Caco-2 (cell line): ENCODE results near the gene SLC7A8. TPM values are rescaled to one million over a fixed set of nuclear protein-coding genes. Genes with fewer than 3 reads are reported as not detected.

Experiments used
- BruUV-seq: library from RNA; stranded (reverse); fragments of 400-500 nt; replicated peaks from 2 replicates; lab custom pipeline; 2021; lab: Mats Ljungman, UMichigan
- CTCF ChIA-PET: fragments of 300-600 bp; sonication (Branson Sonifier 250); formaldehyde crosslinking; loops from one replicate; lab custom pipeline; 2022; ENCODE audit warnings: antibody characterized with exemption; lab: Charles Lee
- POLR2A ChIA-PET: fragments of 300-600 bp; sonication (Branson Sonifier 250); formaldehyde crosslinking; loops from one replicate; lab custom pipeline; 2022; ENCODE audit warnings: antibody characterized with exemption; lab: Charles Lee
- DNase-seq, 2 experiments: peaks; one replicate each; pipeline versions ENCODE4 v3.0.0 to v3.0.0-alpha.2; 2020 to 2022
- H3K27me3 ChIP-seq: replicated peaks from 2 replicates; pipeline ENCODE4 v1.6.0; 2011; ENCODE audit warnings: low read length; ENCODE audit not compliant: control insufficient read depth, insufficient read depth
- H3K36me3 ChIP-seq: 2 replicates; pipeline ENCODE4 v1.5.1; 2011; ENCODE audit warnings: low read length; ENCODE audit not compliant: control insufficient read depth, insufficient read depth
- H3K4me1 ChIP-seq: fragments of 250-450 bp; sonication (Bioruptor Pico); 2 replicates; pipeline ENCODE4 v1.5.1; 2020; ENCODE audit warnings: mild to moderate bottlenecking
- H3K4me3 ChIP-seq: 2 replicates; pipeline ENCODE4 v1.5.1; 2011; ENCODE audit warnings: low read depth, mild to moderate bottlenecking, control low read depth, low read length
- H3K9me3 ChIP-seq: fragments of 250-450 bp; sonication (Bioruptor Pico); 2 replicates; pipeline ENCODE4 v1.5.1; 2020; ENCODE audit warnings: mild to moderate bottlenecking, moderate library complexity
- H3K27ac Mint-ChIP-seq: one replicate; pipeline ENCODE4 v1.8.0; 2022; ENCODE audit warnings: mixed read lengths; ENCODE audit not compliant: unreplicated experiment
- H3K27me3 Mint-ChIP-seq: one replicate; pipeline ENCODE4 v1.8.0; 2022; ENCODE audit warnings: mixed read lengths; ENCODE audit not compliant: insufficient read depth, unreplicated experiment
- H3K36me3 Mint-ChIP-seq: one replicate; pipeline ENCODE4 v1.8.0; 2022; ENCODE audit warnings: mild to moderate bottlenecking, mixed read lengths; ENCODE audit not compliant: insufficient read depth, unreplicated experiment
- H3K4me1 Mint-ChIP-seq: one replicate; pipeline ENCODE4 v1.8.0; 2022; ENCODE audit warnings: low read depth, mixed read lengths; ENCODE audit not compliant: unreplicated experiment
- H3K4me3 Mint-ChIP-seq: one replicate; pipeline ENCODE4 v1.8.0; 2022; ENCODE audit warnings: mild to moderate bottlenecking, moderate library complexity, mixed read lengths; ENCODE audit not compliant: unreplicated experiment
- H3K9me3 Mint-ChIP-seq: one replicate; pipeline ENCODE4 v1.8.0; 2022; ENCODE audit warnings: mixed read lengths; ENCODE audit not compliant: unreplicated experiment
- CTCF ChIP-seq, 2 experiments: fragments of 200-600 bp in 1 of 2; IDR thresholded peaks; 1 replicate in 1 of 2; 2 replicates in 1 of 2; pipeline versions ENCODE4 v1.5.1 to v1.8.0; 2011 to 2022; ENCODE audit warnings: antibody characterized with exemption in 1 of 2, control low read depth in 1 of 2, inconsistent platforms in 1 of 2, low read depth in 1 of 2, low read length in 1 of 2, mild to moderate bottlenecking in 1 of 2, moderate library complexity in 1 of 2; ENCODE audit not compliant: insufficient read depth in 1 of 2, severe bottlenecking in 1 of 2, unreplicated experiment in 1 of 2
- intact Hi-C: fragments of 100-400 bp; cut with micrococcal nuclease; formaldehyde crosslinking; loops from one replicate; pipeline ENCODE4 v1.10.0; 2022; ENCODE audit not compliant: unreplicated experiment
- total RNA-seq: library from RNA; stranded (reverse); gene quantifications from 2 replicates; pipeline ENCODE4 v1.2.3, GENCODE V29; 2022

Gene SLC7A8
- total RNA-seq, 1 experiment from 2014 or later = 26.9 TPM

DNA sequence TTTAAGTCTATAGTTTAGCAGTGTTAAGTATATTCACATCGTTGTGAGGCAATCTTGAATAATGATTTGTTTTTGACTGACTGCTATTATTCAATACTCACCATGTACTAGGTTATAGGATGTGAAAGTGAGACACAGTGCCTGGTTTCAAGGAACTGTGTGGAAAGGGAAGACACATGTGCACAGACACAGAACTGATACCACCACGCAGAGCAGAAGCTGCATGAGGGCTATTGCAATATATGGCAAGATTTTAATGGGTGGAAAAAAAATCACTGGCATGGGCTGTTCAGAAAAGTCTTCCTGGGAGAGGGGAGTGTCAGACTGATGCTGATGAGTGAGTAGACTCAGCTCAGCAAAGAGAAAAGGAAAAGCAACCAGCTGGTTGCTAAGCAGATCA, 10.4 kb downstream of the SLC7A8 start:
- Mint-ChIP-seq H3K36me3 (peaks cover 14% of the 10 kb centered on the region), H3K27ac (peak overlapping the region; percentile 77), H3K4me1 (peaks cover 49% of the 10 kb centered on the region), H3K9me3 (no peaks in the 10 kb centered on the region), H3K27me3 (no peaks in the 10 kb centered on the region), H3K4me3 (no peak overlapping the region)
- no peak for TF ChIP-seq CTCF (IDR thresholded peaks at IDR 0.05; ENCODE audit: insufficient read depth in 1 of 2, low read depth in 1 of 2, low read length in 1 of 2, severe bottlenecking in 1 of 2, unreplicated experiment in 1 of 2)
- Histone ChIP-seq H3K9me3 (no peaks in the 10 kb centered on the region), H3K4me3 (no peak overlapping the region), H3K4me1 (peaks cover 73% of the 10 kb centered on the region), H3K27me3 (no peaks in the 10 kb centered on the region), H3K36me3 (no peaks in the 10 kb centered on the region)
- no TSS peak for BruUV-seq
- CTCF ChIA-PET = interaction anchor here (0.9 to 1.3 kb wide), 2 partner anchors 14 to 52 kb away, joined by 4 to 5 read pairs; no protein-coding TSS in a partner anchor
- DNase-seq = no peak
- POLR2A ChIA-PET = interaction anchor here (1.2 kb wide), 1 partner anchor 27 kb away, joined by 3 read pairs; no protein-coding TSS in a partner anchor
- intact Hi-C loops = no loop called here

DNA sequence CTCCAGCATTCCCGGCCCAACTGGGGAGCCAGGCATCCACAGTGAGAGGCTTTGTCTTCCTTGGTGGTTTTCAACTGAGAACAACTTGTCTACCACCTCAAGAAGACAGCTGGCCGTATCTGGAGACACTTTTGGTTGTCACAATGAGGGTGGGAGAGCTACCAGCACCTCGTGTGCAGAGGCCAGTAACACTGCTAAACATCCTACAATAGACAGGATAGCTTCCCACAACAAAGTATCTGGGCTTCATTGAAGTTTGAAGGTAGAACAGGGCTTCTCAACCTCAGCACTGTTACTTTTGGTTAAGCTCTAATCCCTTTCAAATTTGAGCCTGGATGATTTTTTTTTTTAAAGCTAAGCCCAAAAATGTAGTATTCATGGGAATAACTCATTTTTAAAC, 10.9 kb downstream of the SLC7A8 start:
- ChIA-PET POLR2A (interaction anchor here (1.2 kb wide), 1 partner anchor 27 kb away, joined by 3 read pairs; no protein-coding TSS in a partner anchor), CTCF (interaction anchor here (0.9 to 1.3 kb wide), 2 partner anchors 14 to 52 kb away, joined by 4 to 5 read pairs; no protein-coding TSS in a partner anchor)
- H3K27me3 ChIP-seq = no peaks in the 10 kb centered on the region
- DNase-seq = no peak
- H3K36me3 Mint-ChIP-seq = peaks cover 14% of the 10 kb centered on the region
- H3K4me1 ChIP-seq = peaks cover 74% of the 10 kb centered on the region
- no peaks in the 10 kb centered on the region for H3K9me3 ChIP-seq
- H3K4me1 Mint-ChIP-seq = peaks cover 54% of the 10 kb centered on the region
- H3K9me3 Mint-ChIP-seq = no peaks in the 10 kb centered on the region
- H3K4me3 ChIP-seq = no peak overlapping the region
- H3K4me3 Mint-ChIP-seq = no peak overlapping the region
- peak overlapping the region; percentile 77 for H3K27ac Mint-ChIP-seq
- no peaks in the 10 kb centered on the region for H3K27me3 Mint-ChIP-seq
- no peaks in the 10 kb centered on the region for H3K36me3 ChIP-seq
- intact Hi-C loops = no loop called here
- BruUV-seq = no TSS peak
- TF ChIP-seq CTCF (IDR thresholded peaks at IDR 0.05; ENCODE audit: insufficient read depth in 1 of 2, low read depth in 1 of 2, low read length in 1 of 2, severe bottlenecking in 1 of 2, unreplicated experiment in 1 of 2) = no peak

DNA sequence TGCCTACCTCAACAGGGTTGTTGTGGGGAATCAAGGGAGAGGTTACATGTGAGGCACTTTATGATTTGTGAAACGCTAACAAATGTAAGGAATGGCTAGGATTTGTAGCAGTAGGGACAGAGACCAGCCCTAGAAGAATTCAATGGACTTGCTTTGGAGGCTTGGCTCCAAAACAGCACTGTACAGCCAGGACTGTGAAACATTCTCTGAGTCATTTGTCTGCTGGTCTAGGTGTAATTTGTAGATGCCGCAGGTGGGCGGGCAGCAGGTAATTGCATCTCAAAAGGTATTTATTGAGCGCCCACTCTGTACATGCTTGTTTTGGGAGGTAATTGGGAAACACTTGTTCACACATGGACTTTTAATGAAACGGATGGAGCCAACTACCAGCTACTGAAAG, 11.4 kb downstream of the SLC7A8 start:
- Histone ChIP-seq H3K4me1 (peaks cover 73% of the 10 kb centered on the region), H3K27me3 (no peaks in the 10 kb centered on the region), H3K36me3 (no peaks in the 10 kb centered on the region), H3K4me3 (no peak overlapping the region), H3K9me3 (no peaks in the 10 kb centered on the region)
- no peaks in the 10 kb centered on the region for H3K27me3 Mint-ChIP-seq
- H3K36me3 Mint-ChIP-seq = peaks cover 14% of the 10 kb centered on the region
- CTCF ChIA-PET = interaction anchor here (0.9 to 2.3 kb wide), 2 partner anchors 51 to 52 kb away, joined by 4 to 11 read pairs; no protein-coding TSS in a partner anchor
- TF ChIP-seq CTCF (IDR thresholded peaks at IDR 0.05; ENCODE audit: insufficient read depth in 1 of 2, low read depth in 1 of 2, low read length in 1 of 2, severe bottlenecking in 1 of 2, unreplicated experiment in 1 of 2) = no peak
- H3K9me3 Mint-ChIP-seq = no peaks in the 10 kb centered on the region
- intact Hi-C loops = no loop called here
- BruUV-seq = no TSS peak
- peaks cover 55% of the 10 kb centered on the region for H3K4me1 Mint-ChIP-seq
- POLR2A ChIA-PET = no interaction called here
- no peak overlapping the region for H3K4me3 Mint-ChIP-seq
- H3K27ac Mint-ChIP-seq = peak overlapping the region; percentile 77
- DNase-seq = no peak
